ENCODE results near the gene MAPK4. TPM values are rescaled to one million over a fixed set of nuclear protein-coding genes. Genes with fewer than 3 reads are reported as not detected.

The MAPK4 gene
- total RNA-seq, 1 donor from 2014 or later = 0.11 TPM

DNA sequence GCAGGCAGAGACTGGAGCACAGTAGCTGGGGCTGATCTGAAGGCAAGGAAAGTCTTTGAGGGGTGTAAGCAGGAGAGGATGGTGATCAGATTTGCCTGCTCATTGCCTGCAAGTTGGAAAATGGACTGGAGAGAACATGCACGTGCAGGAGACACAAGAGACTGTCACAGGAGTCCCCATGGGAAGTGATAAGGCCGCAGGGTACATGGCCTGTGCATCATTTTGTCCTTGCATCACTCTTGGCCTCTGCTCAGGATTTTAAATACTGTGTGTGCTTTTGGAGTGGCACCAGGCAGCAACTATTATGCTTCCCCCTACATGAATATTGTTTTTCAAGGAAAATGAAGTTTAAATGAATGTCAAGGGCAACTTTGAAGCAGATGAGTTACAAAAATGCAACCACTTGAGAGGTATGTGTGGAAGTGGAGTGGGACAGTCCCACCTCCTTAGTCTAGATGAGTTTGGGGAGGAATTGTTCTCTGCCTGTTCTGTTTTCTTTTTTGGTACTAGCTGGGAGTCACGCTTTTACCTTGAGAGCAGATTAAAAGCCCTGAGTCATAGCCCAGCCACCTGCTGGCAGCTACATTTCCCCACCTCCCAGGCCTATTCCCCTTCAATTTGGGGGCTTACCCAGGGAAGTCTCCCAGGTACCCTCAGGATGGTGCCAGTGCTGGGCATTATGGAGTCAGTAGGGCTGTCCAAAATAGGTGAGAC, 19.3 kb downstream of the MAPK4 start:
- Histone ChIP-seq H3K4me2 (ENCODE audit: low read length) (no peak overlapping the region), H3K79me2 (ENCODE audit: insufficient read depth, low read length) (no peaks in the 10 kb centered on the region), H3K27me3 (ENCODE audit: insufficient read depth, low read length) (no peaks in the 10 kb centered on the region), H3K4me1 (ENCODE audit: insufficient read depth, low read length) (no peaks in the 10 kb centered on the region), H3K9ac (ENCODE audit: low read length) (no peak overlapping the region), H3K36me3 (ENCODE audit: insufficient read depth, low read length) (no peaks in the 10 kb centered on the region), H4K20me1 (ENCODE audit: insufficient read depth, low read length) (no peaks in the 10 kb centered on the region), H3K27ac (ENCODE audit: low read depth, low read length) (no peak overlapping the region), H3K9me3 (ENCODE audit: insufficient read depth, low read depth, low read length) (no peaks in the 10 kb centered on the region), H3K4me3 (ENCODE audit: insufficient read depth, low read depth, low read length) (no peak overlapping the region), H2AFZ (ENCODE audit: low read depth, low read length) (no peak overlapping the region)
- FAIRE-seq (no peak), DNase-seq (ENCODE audit: low read depth) (no peak)
- Mint-ChIP-seq H3K27ac (ENCODE audit: unreplicated experiment) (no peak overlapping the region), H3K27me3 (ENCODE audit: low read depth, unreplicated experiment) (peaks cover 31% of the 10 kb centered on the region), H3K9me3 (ENCODE audit: unreplicated experiment) (peaks cover 2% of the 10 kb centered on the region), H3K4me3 (ENCODE audit: unreplicated experiment) (no peak overlapping the region), H3K4me1 (ENCODE audit: low read depth, unreplicated experiment) (no peaks in the 10 kb centered on the region), H3K36me3 (ENCODE audit: low read depth, unreplicated experiment) (no peaks in the 10 kb centered on the region)
- TF ChIP-seq, protein P1, sequence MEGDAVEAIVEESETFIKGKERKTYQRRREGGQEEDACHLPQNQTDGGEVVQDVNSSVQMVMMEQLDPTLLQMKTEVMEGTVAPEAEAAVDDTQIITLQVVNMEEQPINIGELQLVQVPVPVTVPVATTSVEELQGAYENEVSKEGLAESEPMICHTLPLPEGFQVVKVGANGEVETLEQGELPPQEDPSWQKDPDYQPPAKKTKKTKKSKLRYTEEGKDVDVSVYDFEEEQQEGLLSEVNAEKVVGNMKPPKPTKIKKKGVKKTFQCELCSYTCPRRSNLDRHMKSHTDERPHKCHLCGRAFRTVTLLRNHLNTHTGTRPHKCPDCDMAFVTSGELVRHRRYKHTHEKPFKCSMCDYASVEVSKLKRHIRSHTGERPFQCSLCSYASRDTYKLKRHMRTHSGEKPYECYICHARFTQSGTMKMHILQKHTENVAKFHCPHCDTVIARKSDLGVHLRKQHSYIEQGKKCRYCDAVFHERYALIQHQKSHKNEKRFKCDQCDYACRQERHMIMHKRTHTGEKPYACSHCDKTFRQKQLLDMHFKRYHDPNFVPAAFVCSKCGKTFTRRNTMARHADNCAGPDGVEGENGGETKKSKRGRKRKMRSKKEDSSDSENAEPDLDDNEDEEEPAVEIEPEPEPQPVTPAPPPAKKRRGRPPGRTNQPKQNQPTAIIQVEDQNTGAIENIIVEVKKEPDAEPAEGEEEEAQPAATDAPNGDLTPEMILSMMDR (IDR thresholded peaks at IDR 0.05; ENCODE audit: insufficient read depth, low read depth, low read length) = no peak
- TF ChIP-seq EZH2 (IDR thresholded peaks at IDR 0.05; ENCODE audit: insufficient read depth, low read length) = no peak

DNA sequence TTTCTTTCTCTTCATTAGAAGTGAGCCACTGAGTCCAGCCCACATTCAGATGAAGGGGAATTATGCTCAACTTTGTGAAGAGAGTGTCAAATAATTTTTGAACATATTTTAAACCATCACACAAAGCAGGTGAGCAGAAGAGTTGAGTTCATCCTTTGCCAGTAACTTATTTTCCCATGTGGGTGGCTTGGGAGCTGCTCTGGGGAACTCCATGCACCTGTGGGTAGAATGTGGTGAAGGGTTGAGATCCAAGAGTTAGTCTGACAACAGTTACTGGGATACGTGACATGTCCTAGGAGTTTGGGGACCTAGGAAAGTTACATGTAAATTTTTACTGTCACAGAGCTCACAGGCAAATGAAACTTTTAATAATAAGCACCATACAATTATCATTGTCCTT, 21.6 kb downstream of the MAPK4 start:
- H3K36me3 ChIP-seq (ENCODE audit: insufficient read depth, low read length) = no peaks in the 10 kb centered on the region
- FAIRE-seq = no peak
- no peak overlapping the region for H3K4me2 ChIP-seq (ENCODE audit: low read length)
- H3K79me2 ChIP-seq (ENCODE audit: insufficient read depth, low read length) = no peaks in the 10 kb centered on the region
- H3K27ac Mint-ChIP-seq (ENCODE audit: unreplicated experiment) = no peak overlapping the region
- DNase-seq (ENCODE audit: low read depth) = no peak
- no peak overlapping the region for H3K4me3 Mint-ChIP-seq (ENCODE audit: unreplicated experiment)
- H3K4me1 ChIP-seq (ENCODE audit: insufficient read depth, low read length) = no peaks in the 10 kb centered on the region
- peaks cover 35% of the 10 kb centered on the region for H3K27me3 Mint-ChIP-seq (ENCODE audit: low read depth, unreplicated experiment)
- H3K9me3 ChIP-seq (ENCODE audit: insufficient read depth, low read depth, low read length) = no peaks in the 10 kb centered on the region
- H3K4me3 ChIP-seq (ENCODE audit: insufficient read depth, low read depth, low read length) = no peak overlapping the region
- peaks cover 6% of the 10 kb centered on the region for H3K9me3 Mint-ChIP-seq (ENCODE audit: unreplicated experiment)
- no peaks in the 10 kb centered on the region for H3K4me1 Mint-ChIP-seq (ENCODE audit: low read depth, unreplicated experiment)
- no peaks in the 10 kb centered on the region for H3K27me3 ChIP-seq (ENCODE audit: insufficient read depth, low read length)
- no peak overlapping the region for H2AFZ ChIP-seq (ENCODE audit: low read depth, low read length)
- no peaks in the 10 kb centered on the region for H3K36me3 Mint-ChIP-seq (ENCODE audit: low read depth, unreplicated experiment)
- no peaks in the 10 kb centered on the region for H4K20me1 ChIP-seq (ENCODE audit: insufficient read depth, low read length)
- no peak overlapping the region for H3K9ac ChIP-seq (ENCODE audit: low read length)
- H3K27ac ChIP-seq (ENCODE audit: low read depth, low read length) = no peak overlapping the region
- no peak for TF ChIP-seq EZH2 (IDR thresholded peaks at IDR 0.05; ENCODE audit: insufficient read depth, low read length)
- TF ChIP-seq, protein P1 (IDR thresholded peaks at IDR 0.05; ENCODE audit: insufficient read depth, low read depth, low read length) = no peak

DNA sequence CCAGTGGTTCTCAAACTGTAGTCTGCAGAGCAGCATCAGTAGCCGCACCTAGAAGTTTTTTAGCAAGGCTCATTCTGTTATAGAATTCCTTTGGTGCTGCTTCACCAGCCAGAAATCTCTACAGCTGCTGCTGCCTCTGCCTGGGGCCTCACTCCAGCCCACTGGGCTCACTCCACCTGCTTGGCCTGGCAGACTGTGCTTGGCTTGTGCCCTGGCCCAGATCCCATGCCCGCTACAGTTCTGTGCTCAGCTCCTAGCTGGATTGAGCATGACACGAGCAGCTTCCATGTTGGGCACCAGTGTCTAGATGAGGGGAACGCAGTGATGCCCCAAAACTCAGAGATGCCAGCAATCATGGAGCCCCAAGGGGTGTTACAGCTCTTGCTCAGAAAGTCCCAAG, 22.6 kb downstream of the MAPK4 start:
- TF ChIP-seq, protein P1 (IDR thresholded peaks at IDR 0.05; ENCODE audit: insufficient read depth, low read depth, low read length) = no peak
- no peak for TF ChIP-seq EZH2 (IDR thresholded peaks at IDR 0.05; ENCODE audit: insufficient read depth, low read length)
- H3K79me2 ChIP-seq (ENCODE audit: insufficient read depth, low read length) = no peaks in the 10 kb centered on the region
- no peaks in the 10 kb centered on the region for H3K4me1 ChIP-seq (ENCODE audit: insufficient read depth, low read length)
- H2AFZ ChIP-seq (ENCODE audit: low read depth, low read length) = no peak overlapping the region
- H3K4me3 ChIP-seq (ENCODE audit: insufficient read depth, low read depth, low read length) = no peak overlapping the region
- DNase-seq (ENCODE audit: low read depth) (no peak), FAIRE-seq (no peak)
- no peak overlapping the region for H3K9ac ChIP-seq (ENCODE audit: low read length)
- H3K27me3 ChIP-seq (ENCODE audit: insufficient read depth, low read length) = no peaks in the 10 kb centered on the region
- no peaks in the 10 kb centered on the region for H3K36me3 ChIP-seq (ENCODE audit: insufficient read depth, low read length)
- no peak overlapping the region for H3K4me2 ChIP-seq (ENCODE audit: low read length)
- Mint-ChIP-seq H3K4me1 (ENCODE audit: low read depth, unreplicated experiment) (no peaks in the 10 kb centered on the region), H3K27ac (ENCODE audit: unreplicated experiment) (no peak overlapping the region), H3K9me3 (ENCODE audit: unreplicated experiment) (peaks cover 6% of the 10 kb centered on the region), H3K36me3 (ENCODE audit: low read depth, unreplicated experiment) (no peaks in the 10 kb centered on the region), H3K27me3 (ENCODE audit: low read depth, unreplicated experiment) (peaks cover 35% of the 10 kb centered on the region), H3K4me3 (ENCODE audit: unreplicated experiment) (no peak overlapping the region)
- H3K27ac ChIP-seq (ENCODE audit: low read depth, low read length) = no peak overlapping the region
- no peaks in the 10 kb centered on the region for H4K20me1 ChIP-seq (ENCODE audit: insufficient read depth, low read length)
- H3K9me3 ChIP-seq (ENCODE audit: insufficient read depth, low read depth, low read length) = no peaks in the 10 kb centered on the region
